ENCODE data around the gene APBB2.
"Not testable (repeated sequence)": the region's sequence is repeated elsewhere in the genome, so short reads cannot be mapped to it uniquely, and the experiment has no call there.

APBB2 gene

DNA sequence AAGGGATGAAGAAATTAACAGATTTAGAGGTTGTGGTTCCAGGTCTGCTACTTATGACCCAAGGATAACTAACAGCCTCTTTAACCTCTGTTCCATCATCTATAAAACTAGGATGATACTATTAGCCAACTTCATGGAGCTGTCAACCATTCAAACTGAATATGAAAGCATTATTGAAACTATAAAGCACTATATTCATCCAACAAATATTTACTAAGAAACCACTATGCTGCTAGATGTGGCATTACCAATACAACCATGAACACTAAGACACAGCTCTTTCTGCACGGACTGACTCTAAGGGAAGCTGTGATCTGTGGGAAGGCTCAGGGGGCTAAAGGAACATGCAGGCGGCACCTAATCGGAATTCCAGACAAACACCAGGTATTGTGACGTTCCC lies 66.0 kb downstream of the APBB2 start:
- TF ChIP-seq, protein P1, sequence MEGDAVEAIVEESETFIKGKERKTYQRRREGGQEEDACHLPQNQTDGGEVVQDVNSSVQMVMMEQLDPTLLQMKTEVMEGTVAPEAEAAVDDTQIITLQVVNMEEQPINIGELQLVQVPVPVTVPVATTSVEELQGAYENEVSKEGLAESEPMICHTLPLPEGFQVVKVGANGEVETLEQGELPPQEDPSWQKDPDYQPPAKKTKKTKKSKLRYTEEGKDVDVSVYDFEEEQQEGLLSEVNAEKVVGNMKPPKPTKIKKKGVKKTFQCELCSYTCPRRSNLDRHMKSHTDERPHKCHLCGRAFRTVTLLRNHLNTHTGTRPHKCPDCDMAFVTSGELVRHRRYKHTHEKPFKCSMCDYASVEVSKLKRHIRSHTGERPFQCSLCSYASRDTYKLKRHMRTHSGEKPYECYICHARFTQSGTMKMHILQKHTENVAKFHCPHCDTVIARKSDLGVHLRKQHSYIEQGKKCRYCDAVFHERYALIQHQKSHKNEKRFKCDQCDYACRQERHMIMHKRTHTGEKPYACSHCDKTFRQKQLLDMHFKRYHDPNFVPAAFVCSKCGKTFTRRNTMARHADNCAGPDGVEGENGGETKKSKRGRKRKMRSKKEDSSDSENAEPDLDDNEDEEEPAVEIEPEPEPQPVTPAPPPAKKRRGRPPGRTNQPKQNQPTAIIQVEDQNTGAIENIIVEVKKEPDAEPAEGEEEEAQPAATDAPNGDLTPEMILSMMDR (IDR thresholded peaks at IDR 0.05; ENCODE audit: insufficient read depth, low read depth, low read length, missing control alignments): no peak
- DNase-seq (ENCODE audit: low read depth): peak; percentile 31
- H3K4me3 ChIP-seq (ENCODE audit: low read depth, low read length): no peak overlapping the region

DNA sequence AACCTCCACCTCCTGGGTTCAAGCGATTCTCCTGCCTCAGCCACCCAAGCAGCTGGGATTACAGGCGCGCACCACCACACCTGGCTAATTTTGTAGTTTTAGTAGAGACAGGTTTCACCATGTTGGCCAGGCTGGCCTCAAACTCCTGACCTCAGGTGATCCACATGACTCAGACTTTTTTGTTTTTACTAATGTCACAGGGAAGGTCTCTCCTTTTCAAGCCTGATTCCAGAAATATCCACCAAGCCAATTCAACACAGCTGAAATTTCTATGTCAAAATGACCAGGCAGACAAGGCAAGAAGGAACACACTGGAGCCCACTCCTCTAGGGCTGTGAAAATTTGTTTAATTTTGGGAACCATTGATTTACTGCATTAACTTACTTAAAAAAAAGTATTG lies 66.8 kb downstream of the APBB2 start:
- peak; percentile 18 for DNase-seq (ENCODE audit: low read depth)
- H3K4me3 ChIP-seq (ENCODE audit: low read depth, low read length): not testable (repeated sequence)

DNA sequence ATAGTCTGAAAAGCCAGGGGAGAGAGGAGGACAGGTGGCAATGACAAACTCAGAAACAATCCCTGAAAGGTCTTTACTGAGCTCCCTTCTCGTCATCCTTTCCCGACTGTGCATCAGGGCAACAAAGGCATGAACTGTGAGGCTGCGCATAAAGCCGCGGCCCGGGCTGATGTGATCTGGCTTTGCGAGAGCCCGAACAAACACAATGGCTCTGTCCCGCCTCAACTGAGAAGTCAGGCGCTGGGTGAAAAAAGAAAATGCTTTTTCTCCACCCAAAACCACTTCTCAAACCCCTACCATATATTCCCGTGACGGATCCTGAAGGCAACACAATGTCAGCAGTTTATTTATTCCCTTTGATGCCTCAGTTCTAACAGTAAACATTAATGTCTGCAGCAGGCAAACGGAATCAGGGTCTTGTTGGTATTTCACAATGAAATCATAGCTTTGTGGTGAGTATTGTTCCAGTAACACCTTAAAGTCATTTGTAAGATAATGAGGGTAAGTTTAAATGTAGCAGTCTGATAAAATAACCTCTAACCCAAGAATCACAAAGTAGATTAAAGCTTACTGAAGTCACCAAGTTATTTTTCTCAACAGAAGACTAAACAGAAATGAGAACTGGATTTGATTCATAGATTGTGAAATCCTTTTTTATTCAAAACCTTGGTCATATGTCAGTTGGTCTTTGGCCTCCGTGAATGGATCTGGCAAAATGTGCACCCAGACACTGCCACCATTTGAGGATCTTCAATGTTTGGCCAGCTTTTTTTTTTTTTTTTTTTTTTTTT lies 67.4 kb downstream of the APBB2 start:
- no peak overlapping the region for H3K4me3 ChIP-seq (ENCODE audit: low read depth, low read length)
- TF ChIP-seq, protein P1 (IDR thresholded peaks at IDR 0.05; ENCODE audit: insufficient read depth, low read depth, low read length, missing control alignments): no peak
- no peak for DNase-seq (ENCODE audit: low read depth)

DNA sequence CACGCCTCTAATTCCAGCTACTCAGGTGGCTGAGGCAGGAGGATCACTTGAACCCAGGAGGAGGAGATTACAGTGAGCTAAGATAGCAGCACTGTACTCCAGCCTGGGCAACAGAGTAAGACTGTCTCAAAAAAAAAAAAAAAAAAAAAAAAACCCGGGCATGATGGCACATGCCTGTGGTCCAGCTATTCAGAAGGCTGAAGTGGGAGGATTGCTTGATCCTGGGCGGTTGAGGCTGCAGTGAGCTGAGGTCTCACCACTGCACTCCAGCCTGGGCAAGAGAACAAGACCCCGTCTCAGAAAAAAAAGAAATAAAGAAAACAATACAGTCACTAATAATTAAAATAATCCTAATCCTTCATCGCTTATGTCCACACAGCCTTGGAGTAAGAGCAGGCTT lies 68.1 kb downstream of the APBB2 start:
- no peak for DNase-seq (ENCODE audit: low read depth)
- H3K4me3 ChIP-seq (ENCODE audit: low read depth, low read length): no peak overlapping the region
- TF ChIP-seq, protein P1 (IDR thresholded peaks at IDR 0.05; ENCODE audit: insufficient read depth, low read depth, low read length, missing control alignments): no peak

DNA sequence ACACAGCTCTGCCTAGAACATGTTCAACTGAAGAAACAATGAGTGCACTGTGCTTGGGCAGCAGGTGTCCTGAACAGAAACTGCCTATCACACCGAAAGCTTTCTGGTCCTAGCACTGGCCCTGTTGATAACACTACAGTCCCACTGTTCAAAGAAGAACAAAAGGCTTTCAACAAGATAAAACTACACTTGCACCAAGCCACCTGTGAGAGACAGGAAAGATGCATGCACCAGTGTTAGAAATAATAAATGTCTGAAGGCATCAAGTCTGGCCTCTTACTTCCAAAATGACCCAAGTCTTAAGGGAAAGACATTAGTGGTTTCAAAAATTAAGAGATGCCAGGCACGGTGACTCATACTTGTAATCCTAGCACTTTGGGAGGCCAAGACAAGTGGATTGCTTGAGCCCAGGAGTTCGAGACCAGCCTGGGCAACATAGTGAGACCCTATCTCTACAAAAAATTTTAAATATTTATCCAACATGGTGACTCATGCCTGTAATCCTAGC lies 68.7 kb downstream of the APBB2 start:
- H3K4me3 ChIP-seq (ENCODE audit: low read depth, low read length): no peak overlapping the region
- TF ChIP-seq, protein P1 (IDR thresholded peaks at IDR 0.05; ENCODE audit: insufficient read depth, low read depth, low read length, missing control alignments): no peak
- DNase-seq (ENCODE audit: low read depth): peak; percentile 68

DNA sequence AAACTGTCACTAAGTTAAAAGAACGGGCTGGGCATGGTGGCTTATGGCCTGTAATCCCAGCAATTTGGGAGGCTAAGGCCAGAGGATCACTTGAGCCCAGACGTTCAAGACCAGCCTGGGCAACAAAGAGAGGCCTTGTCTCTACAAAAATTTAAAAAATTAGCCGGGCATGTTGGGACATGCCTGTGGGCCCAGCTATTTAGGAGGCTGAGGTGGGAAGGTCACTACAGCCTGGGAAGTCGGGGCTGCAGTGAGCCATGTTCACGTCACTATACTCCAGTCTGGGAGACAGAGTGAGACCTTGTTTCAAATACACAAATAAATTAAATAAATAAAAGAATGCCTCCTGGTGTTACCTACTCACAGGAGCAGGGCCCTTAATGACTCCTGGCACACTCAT lies 69.5 kb downstream of the APBB2 start:
- H3K4me3 ChIP-seq (ENCODE audit: low read depth, low read length): no peak overlapping the region
- no peak for DNase-seq (ENCODE audit: low read depth)
- TF ChIP-seq, protein P1 (IDR thresholded peaks at IDR 0.05; ENCODE audit: insufficient read depth, low read depth, low read length, missing control alignments): no peak

DNA sequence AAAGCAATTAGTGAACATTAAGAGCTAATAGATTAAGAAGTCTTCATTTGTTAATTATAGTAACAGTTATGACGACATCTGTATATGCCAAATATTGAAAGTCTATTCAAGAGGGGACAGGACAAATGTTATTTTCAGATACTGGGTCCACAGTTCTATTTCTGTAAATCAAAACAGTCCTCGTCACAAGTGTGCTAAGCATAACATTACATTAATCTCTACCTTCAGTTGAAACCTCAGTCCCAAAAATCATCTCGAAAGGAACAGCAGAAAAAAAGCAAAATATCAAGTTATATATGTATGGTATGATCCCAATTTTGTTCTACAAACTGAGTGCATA lies 70.3 kb downstream of the APBB2 start:
- TF ChIP-seq, protein P1 (IDR thresholded peaks at IDR 0.05; ENCODE audit: insufficient read depth, low read depth, low read length, missing control alignments): no peak
- H3K4me3 ChIP-seq (ENCODE audit: low read depth, low read length): no peak overlapping the region
- no peak for DNase-seq (ENCODE audit: low read depth)

Measured in GM12865 (cell line).